Iris pigment epithelial cell (primary cell): ENCODE results near the gene CSNK1E.
"Not testable (repeated sequence)": the region's sequence is repeated elsewhere in the genome, so short reads cannot be mapped to it uniquely, and the experiment has no call there.

ENCODE experiments used
- DNase-seq: peaks from one replicate; pipeline ENCODE4 v3.0.0-alpha.2; 2011; ENCODE audit warnings: low read depth

Gene CSNK1E

GRCh38 chr22:38317122-38317994, at the start of gene CSNK1E:
Gene CSNK1E, minus strand, starts transcription at chr22:38317433. Its CDS starts 3,276 bp downstream, at chr22:38314157.
- DNase-seq, result peak; percentile 63

GRCh38 chr22:38365829-38366228, 48.6 kb upstream of the CSNK1E start:
- DNase-seq, result not testable (repeated sequence)

DNA sequence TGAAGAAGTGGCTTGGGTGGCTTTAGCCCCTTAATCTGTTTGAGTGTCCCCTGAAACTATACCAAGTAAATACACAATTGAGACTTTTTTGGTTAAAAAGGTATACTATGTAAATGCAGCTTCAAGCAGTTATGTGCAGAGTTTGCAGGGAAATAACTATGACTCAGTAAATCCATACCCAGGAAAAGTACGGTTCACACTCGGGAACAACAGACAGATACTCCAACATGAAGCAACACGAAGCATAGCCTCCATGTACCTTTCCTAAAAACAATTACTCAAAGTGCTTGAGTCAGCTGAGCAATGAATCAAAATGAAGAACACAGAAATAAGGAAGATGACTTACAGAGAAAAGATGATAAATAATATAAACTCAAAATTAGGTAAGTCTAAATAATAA, 47.9 kb upstream of the CSNK1E start:
- DNase-seq, result not testable (repeated sequence)

DNA sequence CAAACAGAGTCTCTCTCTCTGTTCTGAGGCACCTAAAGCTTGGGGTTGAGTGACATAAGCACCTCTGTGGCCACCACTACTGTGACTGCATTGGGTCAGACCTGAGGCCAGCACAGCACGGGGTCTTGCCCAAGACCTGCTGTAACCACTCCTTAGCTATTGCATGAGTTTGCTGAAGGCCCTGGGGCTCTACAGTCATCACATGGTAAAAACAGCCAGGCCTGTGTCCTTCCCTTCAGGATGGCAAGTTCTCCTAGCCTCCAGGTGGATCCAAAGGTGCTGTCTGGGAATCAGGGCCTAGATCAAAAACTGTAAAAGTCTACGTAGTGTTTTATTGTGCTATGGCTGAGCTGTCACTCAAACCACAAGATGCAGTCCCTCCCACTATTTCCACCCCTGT, 43.3 kb upstream of the CSNK1E start:
- DNase-seq, result not testable (repeated sequence)

DNA sequence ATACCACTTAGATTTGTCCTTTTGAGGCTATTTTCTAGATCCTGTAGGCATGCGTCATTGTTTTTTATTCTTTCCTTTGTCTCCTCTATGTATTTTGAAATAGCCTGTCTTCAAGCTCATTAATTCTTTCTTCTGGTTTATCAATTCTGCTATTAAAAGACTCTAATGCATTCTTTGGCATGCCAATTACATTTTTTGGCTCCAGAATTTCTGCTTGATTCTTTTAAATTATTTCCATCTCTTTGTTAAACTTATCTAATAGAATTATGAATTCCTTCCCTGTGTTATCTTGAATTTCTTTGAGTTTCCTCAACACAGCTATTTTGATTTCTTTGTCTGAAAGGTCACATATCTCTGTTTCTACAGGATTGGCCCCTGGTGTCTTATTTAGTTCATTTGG, 42.6 kb upstream of the CSNK1E start:
- not testable (repeated sequence) for DNase-seq

DNA sequence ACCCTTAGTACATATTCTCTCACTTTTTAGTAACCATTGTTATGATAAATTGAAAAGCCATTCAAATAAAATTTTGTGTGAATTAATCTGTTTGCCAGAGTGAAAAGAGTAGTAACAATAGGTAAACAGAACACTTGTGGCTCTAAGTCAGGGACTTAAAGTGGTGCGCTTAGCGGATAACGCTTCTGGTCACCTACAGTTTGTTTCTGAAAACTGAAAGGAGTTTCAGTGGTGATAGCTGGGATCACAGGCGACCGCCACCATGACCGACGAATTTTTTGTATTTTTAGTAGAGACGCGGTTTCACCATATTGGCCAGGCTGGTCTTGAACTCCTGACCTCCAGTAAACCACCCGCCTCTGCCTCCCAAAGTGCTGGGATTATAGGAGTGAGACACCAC, 40.7 kb upstream of the CSNK1E start:
- DNase-seq, result not testable (repeated sequence)

GRCh38 chr22:38355275-38355674, 38.0 kb upstream of the CSNK1E start:
- no peak for DNase-seq

- DNase-seq, result no peak
Measured at GRCh38 chr22:38353701-38354100, 36.5 kb upstream of the CSNK1E start.

- peak; percentile 31 for DNase-seq
Measured at GRCh38 chr22:38353142-38353629, 36.0 kb upstream of the CSNK1E start.

- DNase-seq, result no peak
Measured at GRCh38 chr22:38352436-38352835, 35.2 kb upstream of the CSNK1E start.

DNA sequence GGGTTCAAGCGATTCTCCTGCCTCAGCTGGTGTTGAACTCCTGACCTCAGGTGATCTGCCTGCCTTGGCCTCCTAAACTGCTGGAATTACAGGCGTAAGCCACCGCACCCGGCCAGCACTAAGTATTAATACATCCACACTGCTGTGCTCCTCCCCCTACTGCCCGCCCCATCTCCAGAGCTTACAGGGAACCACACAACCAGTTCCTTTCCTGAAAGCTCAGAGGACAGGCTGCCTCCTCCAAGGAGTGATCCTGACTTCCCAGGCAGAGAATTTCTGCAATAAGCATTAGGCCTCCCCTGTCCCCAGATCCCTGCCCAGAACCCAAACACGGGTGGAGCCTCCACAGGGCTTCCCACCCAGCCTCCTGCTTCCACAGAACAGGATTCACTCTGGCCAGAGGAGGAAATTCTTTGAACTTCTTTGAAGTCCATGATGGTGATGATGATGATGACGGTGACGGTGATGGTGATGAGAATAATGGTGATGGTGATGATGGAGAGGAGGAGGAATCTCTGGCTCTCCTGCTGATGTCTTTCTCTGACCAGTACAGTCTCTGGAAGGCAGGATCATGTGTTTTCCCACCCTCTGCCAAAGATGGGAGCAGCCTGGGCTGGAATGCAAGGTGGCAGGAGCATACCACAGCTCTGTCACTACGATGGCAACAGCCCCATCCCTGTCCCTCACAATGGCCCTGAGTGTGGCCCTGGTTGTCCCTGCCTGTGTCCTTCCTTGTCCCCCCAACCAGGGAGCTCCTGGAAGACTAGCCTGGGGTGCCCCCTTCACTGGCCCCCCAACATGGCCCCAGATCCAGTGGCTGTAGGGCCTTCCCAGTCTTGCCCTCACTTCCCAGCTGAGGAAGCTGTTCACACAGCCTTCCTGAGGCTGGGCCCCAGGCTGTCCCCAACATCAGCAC, 33.5 kb upstream of the CSNK1E start:
- no peak for DNase-seq

DNA sequence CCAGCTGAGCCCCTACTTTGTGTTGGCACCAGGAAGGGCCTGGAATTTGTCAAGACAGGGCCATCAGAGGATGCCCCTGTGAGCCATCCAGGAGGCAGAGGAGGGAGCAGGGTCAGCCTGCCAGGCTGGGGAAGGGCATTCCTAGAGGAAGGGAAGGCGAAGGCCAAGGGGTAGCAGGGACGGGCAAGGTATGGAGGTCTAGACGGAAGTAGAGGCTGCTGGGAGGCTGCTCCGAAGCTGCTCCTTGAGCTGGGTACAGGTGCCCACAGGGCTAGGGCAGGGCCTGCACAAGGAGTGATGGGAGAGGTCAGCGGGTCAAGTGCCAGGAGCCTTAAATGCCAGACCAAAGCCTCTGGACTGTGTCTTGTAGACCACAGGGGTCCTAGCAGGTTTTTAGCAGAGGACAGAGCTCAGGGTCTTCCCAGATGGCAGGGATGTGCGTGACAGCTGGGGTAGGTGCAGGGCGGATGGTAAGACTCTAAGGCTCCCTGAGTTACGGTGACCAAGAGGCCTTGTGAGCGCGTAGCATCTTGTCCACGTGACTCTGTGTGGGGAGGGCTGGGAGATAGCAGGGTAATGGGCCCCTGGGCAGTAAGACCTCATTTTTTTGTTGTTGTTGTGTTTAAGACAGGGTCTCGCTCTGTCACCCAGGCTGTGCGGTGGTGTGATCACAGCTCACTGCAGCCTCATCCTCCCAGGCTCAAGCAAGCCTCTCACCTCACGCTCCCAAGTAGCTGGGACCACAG, 31.7 kb upstream of the CSNK1E start:
- no peak for DNase-seq

DNA sequence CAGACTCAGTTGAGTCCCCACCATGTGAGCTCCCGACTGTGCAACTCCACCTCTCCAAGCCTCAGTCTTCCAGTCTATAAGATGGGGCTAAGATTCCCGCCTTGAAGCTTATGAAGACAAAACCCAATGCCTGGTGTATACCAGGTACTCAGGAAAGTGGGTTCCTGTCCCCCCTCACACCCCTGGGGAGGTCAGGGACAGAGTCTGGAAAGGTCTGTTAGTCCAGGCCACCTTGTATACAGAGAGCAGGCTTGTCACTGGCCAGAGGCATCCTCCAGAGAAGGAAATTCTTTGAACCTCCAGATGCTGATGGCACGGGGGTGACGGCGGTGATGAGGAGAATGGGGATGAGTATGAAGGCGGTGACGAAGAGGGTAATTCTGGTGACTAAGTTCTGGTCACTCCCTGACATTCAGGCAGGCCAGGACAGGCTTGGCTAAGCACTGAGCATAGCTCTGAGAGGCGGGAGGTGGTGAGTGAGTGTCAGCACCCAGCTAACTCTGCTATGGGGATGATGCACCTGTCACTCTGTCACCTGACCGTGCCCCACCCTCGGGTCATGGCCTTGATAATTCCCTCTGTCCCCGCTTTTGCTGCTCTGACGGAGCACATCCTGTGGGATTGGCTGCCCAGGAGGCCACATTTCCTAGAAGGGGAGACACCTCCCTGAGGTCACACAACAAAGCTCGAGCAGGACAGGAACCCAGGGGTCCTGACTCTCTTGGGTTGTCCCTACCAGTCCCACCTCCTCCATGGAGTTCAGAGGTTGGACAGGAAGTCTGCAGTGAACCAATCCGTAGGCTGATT, 30.9 kb upstream of the CSNK1E start:
- no peak for DNase-seq

DNA sequence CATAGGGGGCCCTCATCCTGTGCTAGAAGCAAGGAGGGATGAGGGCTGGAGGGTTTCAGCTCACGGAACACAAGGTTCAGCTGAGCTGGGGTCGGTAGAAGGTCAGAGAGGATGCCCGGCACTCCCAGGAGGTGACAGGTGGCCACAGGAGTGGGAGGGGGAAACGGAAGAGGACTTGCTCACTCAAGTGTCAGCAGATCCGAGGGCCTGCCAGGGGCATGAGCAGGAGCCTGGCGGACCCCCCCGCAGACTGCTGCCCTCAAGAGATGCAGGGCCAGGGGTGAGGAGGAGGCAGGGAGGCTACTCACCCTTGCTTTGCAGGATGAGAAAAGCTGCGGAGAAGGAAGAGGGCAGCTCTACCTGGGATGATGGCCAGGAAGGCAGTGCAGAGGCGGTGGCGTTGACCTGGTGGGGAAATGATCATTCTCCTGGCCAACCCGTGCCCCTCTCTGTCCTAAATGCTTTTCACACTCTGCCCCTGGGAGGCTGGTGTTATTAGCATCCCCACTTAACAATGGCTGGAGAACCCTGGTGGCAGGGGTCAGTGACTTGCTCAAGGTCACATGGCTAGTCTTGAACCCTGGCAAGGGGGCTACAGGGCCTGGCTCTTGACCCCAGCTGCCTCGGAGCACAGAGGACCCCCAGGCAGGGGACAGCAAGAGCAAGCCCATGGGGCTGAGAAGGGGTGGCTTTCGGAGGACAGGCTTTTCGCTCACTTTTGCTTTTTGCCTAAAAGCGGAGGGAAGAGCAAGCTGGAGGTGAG, 30.1 kb upstream of the CSNK1E start:
- DNase-seq, result no peak

DNA sequence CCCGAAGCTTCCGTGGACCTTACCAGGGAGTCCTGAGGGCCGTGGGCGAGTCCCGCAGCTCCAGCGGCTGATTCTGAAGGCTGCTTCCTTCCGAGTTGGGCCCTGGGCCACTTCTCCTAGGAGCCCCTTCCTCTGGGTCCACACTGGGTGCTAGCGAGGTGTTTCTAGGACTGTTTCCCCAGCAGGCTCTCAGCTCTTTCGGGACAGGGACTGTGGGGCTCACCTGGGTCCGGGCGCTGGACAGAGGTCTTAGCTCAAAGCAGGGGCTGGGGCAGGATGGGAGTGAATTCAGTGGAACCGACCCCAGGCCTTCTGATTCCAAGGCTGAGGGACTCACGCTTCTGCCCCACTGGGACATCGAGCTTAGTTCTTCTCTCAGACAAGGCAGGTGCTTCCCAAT, 29.3 kb upstream of the CSNK1E start:
- DNase-seq, result no peak

DNA sequence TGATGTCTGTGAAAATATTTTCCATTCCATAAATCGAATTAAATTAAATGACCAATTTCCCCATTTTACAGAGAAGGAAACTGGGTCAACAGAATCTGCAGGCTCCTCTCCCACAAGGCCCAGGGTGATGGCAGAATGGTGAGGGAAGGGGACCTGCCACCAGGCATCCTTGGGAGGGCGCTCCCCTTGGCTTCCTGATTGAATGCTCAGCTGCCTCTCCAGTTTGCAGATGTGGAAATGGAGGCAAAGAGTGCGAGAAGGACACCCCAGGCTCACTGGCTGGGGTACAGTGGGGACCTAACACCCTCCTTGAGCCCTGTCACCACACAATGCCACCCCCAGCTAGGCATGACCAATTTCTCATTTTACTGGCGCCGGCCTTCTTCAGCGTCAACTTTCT, 28.5 kb upstream of the CSNK1E start:
- no peak for DNase-seq

- not testable (repeated sequence) for DNase-seq
Measured at GRCh38 chr22:38339893-38340292, 22.7 kb upstream of the CSNK1E start.

DNA sequence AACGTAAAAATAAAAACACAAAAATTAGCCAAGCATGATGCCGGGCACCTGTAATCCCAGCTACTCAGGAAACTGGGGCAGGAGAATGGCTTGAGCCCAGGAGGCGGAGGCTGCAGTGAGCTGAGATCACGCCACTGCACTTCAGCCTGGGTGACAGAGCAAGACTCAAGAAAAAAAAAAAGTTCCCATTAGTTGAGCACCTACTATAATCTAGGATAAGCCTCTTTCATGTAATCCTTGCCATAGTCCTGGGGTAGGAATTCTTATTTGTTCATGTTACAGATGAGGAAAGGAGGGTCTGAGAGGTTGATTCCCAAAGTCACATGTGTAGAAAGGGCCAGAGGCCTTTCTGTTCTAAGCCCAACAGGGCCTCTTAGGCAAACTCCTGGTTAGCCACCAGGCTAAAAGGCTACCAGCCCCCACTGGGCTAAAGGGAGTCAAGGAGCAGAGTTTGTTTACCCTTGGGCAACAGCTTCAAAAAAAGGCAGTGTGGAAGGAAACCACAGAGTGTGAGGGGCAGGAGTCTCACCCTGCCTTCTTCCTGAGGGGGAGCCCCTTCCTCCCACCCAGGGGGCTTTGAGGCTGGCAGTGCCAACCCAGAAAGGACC, 21.6 kb upstream of the CSNK1E start:
- DNase-seq, result peak; percentile 27

DNA sequence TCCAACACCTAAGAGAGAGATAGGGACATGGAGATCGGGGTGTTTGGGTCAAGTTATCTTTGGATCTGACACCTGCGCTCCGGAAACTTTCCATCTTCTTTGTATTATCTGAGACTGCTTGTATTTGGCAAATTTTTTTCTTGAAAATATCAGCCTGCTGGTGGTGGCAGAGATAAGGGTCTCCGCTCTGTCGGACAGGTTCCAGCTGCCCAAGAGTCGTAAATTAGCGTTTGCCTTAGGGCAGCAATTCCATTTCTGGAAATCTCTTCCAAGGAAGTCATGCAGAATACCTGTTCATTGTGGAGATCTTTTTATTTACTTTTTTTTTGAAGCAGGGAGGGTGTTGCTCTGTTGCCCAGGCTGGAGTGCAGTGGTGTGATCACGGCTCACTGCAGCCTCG, 19.5 kb upstream of the CSNK1E start:
- no peak for DNase-seq

DNA sequence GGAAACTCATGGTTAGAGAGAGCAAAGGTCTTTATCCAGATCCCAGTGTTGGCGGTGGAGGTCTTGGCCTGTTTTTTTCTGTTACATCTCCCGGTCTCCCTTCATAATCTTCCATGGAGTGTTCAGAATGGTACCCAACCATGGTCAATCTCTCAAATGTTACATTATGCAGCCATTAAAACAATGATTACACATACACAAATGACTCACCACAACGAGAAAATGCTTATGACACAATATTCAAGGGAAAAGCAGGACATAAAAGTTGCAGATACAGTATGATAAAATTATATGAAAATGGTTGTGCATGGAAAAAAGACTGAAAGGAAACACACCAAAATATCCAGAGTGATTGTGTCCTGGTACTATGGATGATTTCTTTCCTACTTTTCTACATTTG, 17.8 kb upstream of the CSNK1E start:
- DNase-seq, result peak; percentile 40
